Gastrocnemius medialis (tissue), 4 donors: ENCODE results near the gene MTG2.

Experiments
- POLR2A ChIP-seq, 2 donors: fragments of 450-650 bp; IDR thresholded peaks; one replicate each; pipeline ENCODE4 v1.6.1; 2017; ENCODE audit warnings: antibody characterized with exemption in 2 of 2, mild to moderate bottlenecking in 2 of 2, moderate library complexity in 2 of 2
- TF ChIP-seq, protein P1 (sequence below), 5 experiments: fragments of 450-650 bp in 3 of 5; fragments of 200-600 bp in 2 of 5; sonication (generic) in 2 of 5; IDR thresholded peaks in 4 of 5; conservative IDR thresholded peaks in 1 of 5; 1 replicate in 4 of 5; 2 replicates in 1 of 5; pipeline ENCODE4 v1.5.1; 2016 to 2019; ENCODE audit warnings: antibody characterized with exemption in 5 of 5, mild to moderate bottlenecking in 3 of 5, moderate library complexity in 3 of 5

DNA sequence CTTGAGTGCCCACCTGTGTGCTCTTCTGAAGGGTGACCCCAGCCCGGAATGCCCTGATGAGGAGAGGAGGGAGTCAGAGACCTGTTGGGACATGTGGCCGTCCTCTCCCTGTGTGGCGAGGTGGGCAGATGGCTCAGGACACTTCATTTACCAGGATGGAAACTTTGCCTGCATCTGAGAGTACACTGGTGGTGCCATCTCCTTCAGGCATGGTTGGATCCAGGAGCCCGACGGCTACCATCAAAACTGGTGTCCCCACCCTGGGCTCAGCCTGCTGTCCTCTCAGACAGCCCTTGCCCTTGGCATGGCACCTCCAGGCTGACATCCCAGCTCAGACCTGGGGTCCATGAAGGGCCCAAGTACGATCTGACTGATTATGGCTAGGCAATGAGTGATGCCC lies 48.5 kb downstream of the MTG2 start:
- TF ChIP-seq, protein P1, sequence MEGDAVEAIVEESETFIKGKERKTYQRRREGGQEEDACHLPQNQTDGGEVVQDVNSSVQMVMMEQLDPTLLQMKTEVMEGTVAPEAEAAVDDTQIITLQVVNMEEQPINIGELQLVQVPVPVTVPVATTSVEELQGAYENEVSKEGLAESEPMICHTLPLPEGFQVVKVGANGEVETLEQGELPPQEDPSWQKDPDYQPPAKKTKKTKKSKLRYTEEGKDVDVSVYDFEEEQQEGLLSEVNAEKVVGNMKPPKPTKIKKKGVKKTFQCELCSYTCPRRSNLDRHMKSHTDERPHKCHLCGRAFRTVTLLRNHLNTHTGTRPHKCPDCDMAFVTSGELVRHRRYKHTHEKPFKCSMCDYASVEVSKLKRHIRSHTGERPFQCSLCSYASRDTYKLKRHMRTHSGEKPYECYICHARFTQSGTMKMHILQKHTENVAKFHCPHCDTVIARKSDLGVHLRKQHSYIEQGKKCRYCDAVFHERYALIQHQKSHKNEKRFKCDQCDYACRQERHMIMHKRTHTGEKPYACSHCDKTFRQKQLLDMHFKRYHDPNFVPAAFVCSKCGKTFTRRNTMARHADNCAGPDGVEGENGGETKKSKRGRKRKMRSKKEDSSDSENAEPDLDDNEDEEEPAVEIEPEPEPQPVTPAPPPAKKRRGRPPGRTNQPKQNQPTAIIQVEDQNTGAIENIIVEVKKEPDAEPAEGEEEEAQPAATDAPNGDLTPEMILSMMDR (IDR thresholded peaks at IDR 0.05 in 4 of 5, conservative IDR thresholded peaks at IDR 0.05 in 1 of 5): no peak
- TF ChIP-seq POLR2A (IDR thresholded peaks at IDR 0.05): no peak
